GM23338 (cell line): Measurements from ENCODE around the gene GLYATL1B.

Experiments used
- CTCF ChIP-seq, 2 experiments: fragments of 200-600 bp in 1 of 2; sonication (generic) in 1 of 2; conservative IDR thresholded peaks; 2 replicates each; pipeline versions ENCODE4 v1.5.1 to v1.6.1; 2016 to 2017; ENCODE audit warnings: antibody characterized with exemption in 2 of 2, low read depth in 2 of 2, mild to moderate bottlenecking in 2 of 2, moderate library complexity in 1 of 2
- EZH2 ChIP-seq: fragments of 200-600 bp; sonication (generic); IDR thresholded peaks from one replicate; pipeline ENCODE4 v1.8.0; 2017; ENCODE audit warnings: antibody characterized with exemption, mild to moderate bottlenecking, low read depth; ENCODE audit not compliant: unreplicated experiment
- EZH2phosphoT487 ChIP-seq: fragments of 200-600 bp; sonication (generic); IDR thresholded peaks from one replicate; pipeline ENCODE4 v1.8.1; 2018; ENCODE audit warnings: antibody characterized with exemption; ENCODE audit not compliant: unreplicated experiment
- JUNB ChIP-seq: IDR thresholded peaks from one replicate; pipeline ENCODE4 v1.6.1; 2016; ENCODE audit warnings: antibody characterized with exemption; ENCODE audit not compliant: unreplicated experiment
- TF ChIP-seq, protein P1 (sequence below): IDR thresholded peaks from one replicate; pipeline ENCODE4 v1.6.1; 2018; ENCODE audit warnings: antibody characterized with exemption; ENCODE audit not compliant: unreplicated experiment

DNA sequence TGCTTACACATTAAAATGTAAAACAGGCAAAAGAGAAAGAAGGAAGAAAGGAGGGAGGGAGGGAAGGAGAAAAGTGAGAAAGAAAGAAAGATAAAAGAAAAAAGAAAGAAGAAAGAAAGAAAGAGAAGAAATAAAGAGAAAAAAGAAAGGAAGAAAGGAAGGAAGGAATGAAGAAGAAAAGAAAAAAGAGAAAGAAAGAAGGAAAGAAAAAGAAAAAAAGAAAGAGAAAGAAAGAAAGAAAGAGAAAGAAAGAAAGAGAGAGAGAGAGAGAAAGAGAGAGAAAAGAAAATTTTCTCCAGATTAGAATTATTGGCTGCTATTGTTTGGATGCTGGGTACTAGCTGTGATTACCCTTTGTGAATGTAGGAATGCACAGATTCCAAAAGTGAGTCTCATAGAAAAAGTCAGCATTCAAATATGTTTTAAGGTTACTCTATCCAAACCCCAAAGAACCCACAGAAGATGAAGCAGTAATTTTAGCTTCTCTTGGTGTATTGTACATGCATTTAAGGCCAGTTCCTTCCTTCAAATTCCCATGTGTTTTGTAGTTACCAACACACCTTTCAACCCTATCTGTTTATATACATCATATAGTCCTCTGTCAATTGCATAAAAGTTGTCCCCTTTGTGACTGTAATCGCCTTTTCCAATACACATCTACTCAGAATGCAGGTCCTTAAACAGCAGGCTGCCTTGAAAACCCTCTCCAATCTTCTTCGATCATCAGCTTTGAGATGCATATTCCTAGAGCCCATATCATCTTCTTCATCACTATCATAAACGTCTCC lies 55.8 kb downstream of the GLYATL1B start:
- TF ChIP-seq CTCF (conservative IDR thresholded peaks at IDR 0.05; ENCODE audit: low read depth in 2 of 2), result no peak
- no peak for TF ChIP-seq EZH2
- TF ChIP-seq, protein P1, sequence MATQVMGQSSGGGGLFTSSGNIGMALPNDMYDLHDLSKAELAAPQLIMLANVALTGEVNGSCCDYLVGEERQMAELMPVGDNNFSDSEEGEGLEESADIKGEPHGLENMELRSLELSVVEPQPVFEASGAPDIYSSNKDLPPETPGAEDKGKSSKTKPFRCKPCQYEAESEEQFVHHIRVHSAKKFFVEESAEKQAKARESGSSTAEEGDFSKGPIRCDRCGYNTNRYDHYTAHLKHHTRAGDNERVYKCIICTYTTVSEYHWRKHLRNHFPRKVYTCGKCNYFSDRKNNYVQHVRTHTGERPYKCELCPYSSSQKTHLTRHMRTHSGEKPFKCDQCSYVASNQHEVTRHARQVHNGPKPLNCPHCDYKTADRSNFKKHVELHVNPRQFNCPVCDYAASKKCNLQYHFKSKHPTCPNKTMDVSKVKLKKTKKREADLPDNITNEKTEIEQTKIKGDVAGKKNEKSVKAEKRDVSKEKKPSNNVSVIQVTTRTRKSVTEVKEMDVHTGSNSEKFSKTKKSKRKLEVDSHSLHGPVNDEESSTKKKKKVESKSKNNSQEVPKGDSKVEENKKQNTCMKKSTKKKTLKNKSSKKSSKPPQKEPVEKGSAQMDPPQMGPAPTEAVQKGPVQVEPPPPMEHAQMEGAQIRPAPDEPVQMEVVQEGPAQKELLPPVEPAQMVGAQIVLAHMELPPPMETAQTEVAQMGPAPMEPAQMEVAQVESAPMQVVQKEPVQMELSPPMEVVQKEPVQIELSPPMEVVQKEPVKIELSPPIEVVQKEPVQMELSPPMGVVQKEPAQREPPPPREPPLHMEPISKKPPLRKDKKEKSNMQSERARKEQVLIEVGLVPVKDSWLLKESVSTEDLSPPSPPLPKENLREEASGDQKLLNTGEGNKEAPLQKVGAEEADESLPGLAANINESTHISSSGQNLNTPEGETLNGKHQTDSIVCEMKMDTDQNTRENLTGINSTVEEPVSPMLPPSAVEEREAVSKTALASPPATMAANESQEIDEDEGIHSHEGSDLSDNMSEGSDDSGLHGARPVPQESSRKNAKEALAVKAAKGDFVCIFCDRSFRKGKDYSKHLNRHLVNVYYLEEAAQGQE, result no peak
- TF ChIP-seq JUNB, result no peak
- TF ChIP-seq EZH2phosphoT487, result no peak
